Activated B cell treated with CpG ODN at 0.5 μM for 24 hours (primary cell): ENCODE results near the gene OR1L4. TPM values are rescaled to one million over a fixed set of nuclear protein-coding genes. Genes with fewer than 3 reads are reported as not detected.

Source experiments
- ATAC-seq: fragments of 200-7000 bp; cut with Tn5 transposase; one replicate; pipeline ENCODE4 v1.10.0; 2021; ENCODE audit warnings: low read depth, mild to moderate bottlenecking, moderate library complexity
- CTCF ChIA-PET: fragments of 350-600 bp; sonication (Branson Sonifier 250); formaldehyde crosslinking; loops from one replicate; lab custom pipeline; 2021; ENCODE audit warnings: antibody characterized with exemption; lab: Charles Lee
- POLR2A ChIA-PET: fragments of 350-600 bp; sonication (Branson Sonifier 250); formaldehyde crosslinking; loops from one replicate; lab custom pipeline; 2021; ENCODE audit warnings: antibody characterized with exemption; lab: Charles Lee
- DNase-seq: peaks from one replicate; pipeline ENCODE4 v3.0.0; 2022
- H3K27ac Mint-ChIP-seq: one replicate; pipeline ENCODE4 v1.8.0; 2020; ENCODE audit warnings: mixed read lengths
- H3K27me3 Mint-ChIP-seq: one replicate; pipeline ENCODE4 v1.8.0; 2021; ENCODE audit warnings: mixed read lengths
- H3K36me3 Mint-ChIP-seq: one replicate; pipeline ENCODE4 v1.8.0; 2021; ENCODE audit warnings: low read depth, mixed read lengths
- H3K4me1 Mint-ChIP-seq: one replicate; pipeline ENCODE4 v1.8.0; 2021; ENCODE audit warnings: mixed read lengths
- H3K4me3 Mint-ChIP-seq: one replicate; pipeline ENCODE4 v1.8.0; 2020; ENCODE audit warnings: mild to moderate bottlenecking, mixed read lengths
- H3K9me3 Mint-ChIP-seq: one replicate; pipeline ENCODE4 v1.8.0; 2020; ENCODE audit warnings: mixed read lengths
- intact Hi-C: fragments of 100-400 bp; cut with micrococcal nuclease; formaldehyde crosslinking; loops from one replicate; pipeline ENCODE4 v1.15.1; 2024
- total RNA-seq: library from RNA; stranded (reverse); gene quantifications from 2 replicates; pipeline ENCODE4 v1.2.3, GENCODE V29; 2022
- TF ChIP-seq, protein P1 (sequence below): fragments of 200-600 bp; IDR thresholded peaks from one replicate; pipeline ENCODE4 v1.8.0; 2022; ENCODE audit warnings: antibody characterized with exemption, mild to moderate bottlenecking

Gene OR1L4
- total RNA-seq, 1 donor from 2014 or later, result not detected

DNA sequence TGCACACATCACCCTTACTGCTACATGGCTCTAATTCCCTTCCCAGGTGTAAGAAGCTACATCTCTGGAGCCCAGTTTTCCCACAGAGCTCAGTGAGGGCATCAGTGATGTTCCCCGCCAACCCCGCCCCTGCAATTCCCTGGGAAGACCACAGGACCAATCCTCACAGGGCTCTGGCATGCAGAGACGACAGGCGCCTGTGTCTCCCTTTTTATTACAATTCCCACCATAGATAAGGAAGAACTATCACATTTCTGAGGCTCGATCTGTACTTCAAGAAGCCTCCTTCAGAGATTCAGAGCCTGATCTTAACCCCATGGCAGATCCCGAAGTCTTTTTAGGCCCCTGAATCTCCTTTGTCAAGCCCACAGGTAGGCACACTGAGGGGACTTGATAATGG, 18.2 kb downstream of the OR1L4 start, which contains the start of gene OR1L6:
Gene OR1L6 (plus strand): TSS at position 301 of the 400 bp plus-strand sequence. CDS start 7,545 bp downstream, outside the sequence.
- DNase-seq (no peak), ATAC-seq (no peak)
- Mint-ChIP-seq H3K4me1 (no peaks in the 10 kb centered on the region), H3K4me3 (no peak within 1 kb of the TSS), H3K9me3 (peaks cover 22% of the 10 kb centered on the region), H3K36me3 (no peaks in the 10 kb centered on the region), H3K27me3 (peaks cover 5% of the 10 kb centered on the region), H3K27ac (no peak within 1 kb of the TSS)
- POLR2A ChIA-PET, result no interaction called here
- intact Hi-C loops, result no loop called here
- TF ChIP-seq, protein P1, sequence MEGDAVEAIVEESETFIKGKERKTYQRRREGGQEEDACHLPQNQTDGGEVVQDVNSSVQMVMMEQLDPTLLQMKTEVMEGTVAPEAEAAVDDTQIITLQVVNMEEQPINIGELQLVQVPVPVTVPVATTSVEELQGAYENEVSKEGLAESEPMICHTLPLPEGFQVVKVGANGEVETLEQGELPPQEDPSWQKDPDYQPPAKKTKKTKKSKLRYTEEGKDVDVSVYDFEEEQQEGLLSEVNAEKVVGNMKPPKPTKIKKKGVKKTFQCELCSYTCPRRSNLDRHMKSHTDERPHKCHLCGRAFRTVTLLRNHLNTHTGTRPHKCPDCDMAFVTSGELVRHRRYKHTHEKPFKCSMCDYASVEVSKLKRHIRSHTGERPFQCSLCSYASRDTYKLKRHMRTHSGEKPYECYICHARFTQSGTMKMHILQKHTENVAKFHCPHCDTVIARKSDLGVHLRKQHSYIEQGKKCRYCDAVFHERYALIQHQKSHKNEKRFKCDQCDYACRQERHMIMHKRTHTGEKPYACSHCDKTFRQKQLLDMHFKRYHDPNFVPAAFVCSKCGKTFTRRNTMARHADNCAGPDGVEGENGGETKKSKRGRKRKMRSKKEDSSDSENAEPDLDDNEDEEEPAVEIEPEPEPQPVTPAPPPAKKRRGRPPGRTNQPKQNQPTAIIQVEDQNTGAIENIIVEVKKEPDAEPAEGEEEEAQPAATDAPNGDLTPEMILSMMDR, result no peak
- CTCF ChIA-PET, result no interaction called here

DNA sequence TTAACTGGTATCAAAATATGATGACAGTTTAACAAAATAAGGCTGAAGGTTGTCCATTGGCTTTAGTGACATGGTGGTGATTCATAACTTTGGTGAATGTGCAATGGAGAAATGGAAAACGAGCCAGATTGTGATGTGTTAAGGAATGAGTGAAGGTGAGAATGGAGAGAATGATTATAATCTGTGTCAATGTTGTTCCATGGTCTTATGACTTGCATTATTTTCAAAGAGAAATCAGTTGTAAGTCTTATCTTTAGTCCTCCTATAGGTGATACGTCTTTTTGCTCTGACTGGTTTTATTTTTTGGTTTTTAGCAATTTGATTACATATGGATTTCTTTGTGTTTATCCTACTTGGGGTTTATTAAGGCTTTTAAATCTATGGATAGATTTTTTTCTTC, 31.0 kb downstream of the OR1L4 start:
- Mint-ChIP-seq H3K4me3 (no peak overlapping the region), H3K9me3 (peaks cover 18% of the 10 kb centered on the region), H3K27me3 (peaks cover 2% of the 10 kb centered on the region), H3K4me1 (no peaks in the 10 kb centered on the region), H3K27ac (no peak overlapping the region), H3K36me3 (no peaks in the 10 kb centered on the region)
- TF ChIP-seq, protein P1, result no peak
- CTCF ChIA-PET, result no interaction called here
- ATAC-seq (no peak), DNase-seq (no peak)
- POLR2A ChIA-PET, result no interaction called here
- intact Hi-C loops, result no loop called here

DNA sequence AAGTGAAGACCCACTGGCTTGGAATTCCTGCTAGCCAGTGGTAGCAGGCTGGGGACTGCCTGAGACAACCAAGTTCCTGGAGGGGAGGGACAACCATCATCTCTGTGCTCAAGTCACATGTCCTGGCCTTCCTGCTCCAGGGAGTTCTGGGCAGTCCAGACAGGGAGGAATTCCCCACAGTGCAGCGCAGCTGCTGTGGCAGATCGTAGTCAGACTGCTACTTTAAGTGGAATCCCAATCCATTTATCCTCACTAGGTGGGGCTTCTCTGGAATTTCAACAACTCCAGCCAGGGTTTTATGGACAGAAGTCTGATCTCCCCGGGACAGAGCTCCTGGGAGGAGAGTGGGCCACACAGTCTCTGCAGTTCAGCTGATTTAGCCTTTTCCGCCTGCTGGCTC, 44.0 kb downstream of the OR1L4 start:
- no peak overlapping the region for H3K4me3 Mint-ChIP-seq
- H3K36me3 Mint-ChIP-seq, result no peaks in the 10 kb centered on the region
- TF ChIP-seq, protein P1, result no peak
- intact Hi-C loops, result no loop called here
- no peak overlapping the region for H3K27ac Mint-ChIP-seq
- no peak for DNase-seq
- ChIA-PET POLR2A (no interaction called here), CTCF (no interaction called here)
- no peaks in the 10 kb centered on the region for H3K4me1 Mint-ChIP-seq
- peaks cover 23% of the 10 kb centered on the region for H3K9me3 Mint-ChIP-seq
- peaks cover 7% of the 10 kb centered on the region for H3K27me3 Mint-ChIP-seq
- no peak for ATAC-seq

Other genes starting within 250 kb of the OR1L4 start
- not detected in 2 replicates for gene OR1J1, start 246.1 kb upstream of the OR1L4 start, total RNA-seq
- not detected in 2 replicates for gene OR1J2, start 213.2 kb upstream of the OR1L4 start, total RNA-seq
- not detected in 2 replicates for gene OR1J4, start 204.8 kb upstream of the OR1L4 start, total RNA-seq
- gene OR1N1, start 196.7 kb upstream of the OR1L4 start, total RNA-seq, result not detected in 2 replicates
- gene OR1N2, start 170.9 kb upstream of the OR1L4 start, total RNA-seq, result not detected in 2 replicates
- not detected in 2 replicates for gene OR1L8, start 140.6 kb upstream of the OR1L4 start, total RNA-seq
- gene OR1Q1, start 109.3 kb upstream of the OR1L4 start, total RNA-seq, result not detected in 2 replicates
- not detected in 2 replicates for gene OR1B1, start 66.4 kb upstream of the OR1L4 start, total RNA-seq
- gene OR1L1, start 62.3 kb upstream of the OR1L4 start, total RNA-seq, result not detected in 2 replicates
- gene OR1L3, start 48.9 kb upstream of the OR1L4 start, total RNA-seq, result not detected in 2 replicates
- not detected in 2 replicates for gene OR1L6, start 18.3 kb downstream of the OR1L4 start, total RNA-seq
- not detected in 2 replicates for gene OR5C1, start 64.9 kb downstream of the OR1L4 start, total RNA-seq
- not detected in 2 replicates for gene OR1K1, start 76.1 kb downstream of the OR1L4 start, total RNA-seq
- gene PDCL, start 104.6 kb downstream of the OR1L4 start, total RNA-seq, result 12.7 and 14.6 TPM in 2 replicates
- gene RC3H2, start 181.4 kb downstream of the OR1L4 start, total RNA-seq, result 50.8 and 62.7 TPM in 2 replicates
- gene ZBTB6, start 189.3 kb downstream of the OR1L4 start, total RNA-seq, result 15.3 and 15.5 TPM in 2 replicates
- 9.7 and 11.9 TPM in 2 replicates for gene ZBTB26, start 207.5 kb downstream of the OR1L4 start, total RNA-seq
- 47.4 and 58.1 TPM in 2 replicates for gene RABGAP1, start 217.0 kb downstream of the OR1L4 start, total RNA-seq